ENCODE results near the gene RAD51C.
"Not testable (repeated sequence)": the region's sequence is repeated elsewhere in the genome, so short reads cannot be mapped to it uniquely, and the experiment has no call there.

The RAD51C gene

DNA sequence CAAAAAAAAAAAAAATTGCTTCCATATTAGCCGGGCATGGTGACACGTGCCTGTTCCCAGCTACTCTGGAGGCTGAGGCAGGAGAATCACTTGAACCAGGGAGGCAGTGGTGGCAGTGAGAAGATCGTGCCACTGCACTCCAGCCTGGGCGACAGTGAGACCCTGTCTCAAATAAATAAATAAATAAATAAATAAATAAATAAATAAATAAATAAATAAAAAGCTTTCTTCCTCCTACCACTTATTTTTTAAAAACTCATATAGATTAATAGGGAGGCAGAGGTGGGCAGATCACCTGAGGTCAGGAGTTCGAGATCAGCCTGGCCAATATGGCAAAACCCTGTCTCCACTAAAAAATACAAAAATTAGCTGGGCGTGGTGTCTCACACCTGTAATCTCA lies 7.9 kb upstream of the RAD51C start:
- not testable (repeated sequence) for DNase-seq

- DNase-seq = no peak
Measured at GRCh38 chr17:58686980-58687379, 5.4 kb upstream of the RAD51C start.

DNA sequence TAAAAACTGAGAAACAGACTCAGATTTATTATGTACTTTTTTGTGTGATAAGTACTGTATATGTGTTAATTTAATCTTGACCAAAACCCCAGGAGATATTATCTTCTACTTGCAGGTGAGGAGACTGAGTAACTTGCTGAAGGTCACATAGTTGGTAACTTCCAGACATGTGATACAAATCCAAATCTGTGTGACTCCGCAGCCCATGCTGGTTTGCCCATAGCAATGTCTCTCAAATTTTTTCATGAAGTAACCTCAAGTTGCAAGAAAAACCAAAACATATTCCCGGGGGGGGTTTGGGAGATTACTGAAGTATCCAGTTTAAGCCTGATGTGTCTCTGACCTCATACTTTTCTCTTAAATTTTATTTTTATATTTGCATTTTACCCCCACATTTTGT lies 3.9 kb upstream of the RAD51C start:
- DNase-seq = no peak

GRCh38 chr17:58690033-58690432 lies 2.4 kb upstream of the RAD51C start:
- not testable (repeated sequence) for DNase-seq

GRCh38 chr17:58691701-58692238 lies 632 bp upstream of the RAD51C start, which contains the start of gene TEX14:
Gene TEX14, minus strand, starts transcription at chr17:58692045. Its CDS starts 40,044 bp downstream, at chr17:58652001.
- DNase-seq = no peak

DNA sequence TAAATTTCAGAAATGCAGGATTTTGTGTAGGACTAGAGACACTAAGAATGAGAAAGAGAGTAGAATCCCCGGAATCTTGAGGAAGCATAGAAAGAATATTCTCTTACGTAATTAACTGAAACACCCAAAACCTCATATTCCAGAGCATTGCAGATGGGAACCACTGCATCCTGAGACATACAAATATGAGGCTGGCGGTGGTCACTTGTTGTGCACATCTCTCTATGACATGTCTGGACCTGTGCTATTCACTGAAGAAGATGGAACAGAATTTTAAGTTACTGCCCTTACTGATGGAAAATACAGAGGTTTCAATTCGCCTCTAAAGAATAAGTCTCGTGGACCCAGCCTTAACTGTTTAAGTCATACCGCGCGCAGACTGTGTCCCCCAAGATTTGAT lies 806 bp downstream of the RAD51C start:
- DNase-seq = no peak

- DNase-seq = no peak
Measured at GRCh38 chr17:58693751-58694150, 1.3 kb downstream of the RAD51C start.

GRCh38 chr17:58694302-58694701 lies 1.9 kb downstream of the RAD51C start:
- no peak for DNase-seq

- DNase-seq = no peak
Measured at GRCh38 chr17:58694826-58695225, 2.4 kb downstream of the RAD51C start.

DNA sequence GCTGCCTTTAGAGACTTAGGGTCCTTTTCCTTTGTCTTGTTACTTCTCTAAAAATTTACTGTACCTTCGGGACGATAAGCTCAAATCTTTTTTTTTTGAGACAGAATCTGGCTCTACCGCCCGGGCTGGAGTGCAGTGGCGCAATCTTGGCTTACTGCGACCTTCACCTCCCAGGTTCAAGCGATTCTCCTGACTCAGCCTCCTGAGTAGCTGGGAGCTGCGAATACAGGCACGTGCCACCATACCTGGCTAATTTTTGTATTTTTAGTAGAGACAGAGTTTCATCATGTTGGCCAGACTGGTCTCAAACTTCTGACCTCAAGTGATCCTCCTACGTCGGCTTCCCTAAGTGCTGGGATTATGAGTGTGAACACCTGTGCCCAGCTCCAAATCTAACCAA lies 7.4 kb downstream of the RAD51C start:
- no peak for DNase-seq

DNA sequence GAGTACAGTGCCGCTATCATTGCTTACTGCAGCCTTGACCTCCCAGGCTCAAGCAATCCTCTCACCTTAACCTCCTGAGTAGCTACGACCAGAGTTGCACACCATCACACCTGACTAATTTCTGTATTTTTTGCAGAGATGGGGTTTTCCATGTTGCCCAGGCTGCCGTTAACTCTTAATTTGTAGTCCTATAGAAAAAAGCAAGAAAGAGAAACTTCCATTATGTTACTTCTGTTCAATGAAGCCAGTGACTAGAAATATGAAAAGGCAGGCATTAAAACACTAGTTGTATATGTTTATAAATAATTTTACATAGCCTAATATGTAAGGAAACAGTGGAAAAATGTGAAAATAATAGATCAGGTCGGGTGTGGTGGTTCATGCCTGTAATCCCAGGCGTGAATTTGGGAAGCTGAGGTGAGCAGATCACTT lies 9.7 kb downstream of the RAD51C start:
- DNase-seq = no peak

- no peak for DNase-seq
Measured at GRCh38 chr17:58702708-58703107, 10.3 kb downstream of the RAD51C start.

GRCh38 chr17:58703137-58703915 lies 10.9 kb downstream of the RAD51C start:
- no peak for DNase-seq

DNA sequence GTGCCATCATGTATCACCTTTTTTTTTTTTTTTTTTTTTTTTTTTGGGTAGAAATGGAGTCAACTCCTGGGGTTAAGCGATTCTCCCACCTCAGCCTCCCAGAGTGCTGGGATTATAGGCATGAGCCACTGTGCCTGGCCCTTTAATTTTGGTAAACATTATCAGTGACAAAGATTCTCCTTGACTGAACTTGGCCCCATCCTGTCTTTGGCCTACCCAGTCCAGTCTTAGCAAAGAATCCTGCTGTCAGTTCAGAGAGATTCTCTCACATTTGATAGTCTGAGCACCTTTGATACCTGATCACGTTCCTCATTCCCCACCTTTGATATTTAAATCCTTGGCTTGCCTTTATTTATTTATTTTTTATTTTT lies 11.5 kb downstream of the RAD51C start:
- DNase-seq = no peak

GRCh38 chr17:58706351-58707140 lies 14.1 kb downstream of the RAD51C start:
- no peak for DNase-seq

- peak; percentile 62 for DNase-seq
Measured at GRCh38 chr17:58710948-58711552, 18.6 kb downstream of the RAD51C start.

- no peak for DNase-seq
Measured at GRCh38 chr17:58722274-58722673, 29.9 kb downstream of the RAD51C start.

DNA sequence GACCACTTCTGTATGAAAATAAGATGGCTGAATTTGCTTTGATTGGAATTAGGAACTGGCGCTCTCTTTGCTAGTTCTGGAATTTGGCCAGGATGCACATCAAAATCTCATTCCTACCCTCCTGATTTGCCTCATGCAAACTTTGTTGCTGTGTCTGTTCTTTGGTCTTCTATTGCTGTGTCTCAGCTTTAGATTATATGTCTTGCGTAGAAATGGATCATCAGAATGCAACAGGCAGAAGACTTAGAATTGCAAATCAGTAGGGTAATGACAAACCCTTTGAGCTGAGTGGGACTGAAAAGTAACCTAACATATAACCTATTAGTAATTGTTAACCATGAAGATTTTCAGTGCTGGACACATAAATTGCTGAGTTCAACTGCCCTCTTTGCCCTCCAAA lies 30.3 kb downstream of the RAD51C start:
- no peak for DNase-seq

DNA sequence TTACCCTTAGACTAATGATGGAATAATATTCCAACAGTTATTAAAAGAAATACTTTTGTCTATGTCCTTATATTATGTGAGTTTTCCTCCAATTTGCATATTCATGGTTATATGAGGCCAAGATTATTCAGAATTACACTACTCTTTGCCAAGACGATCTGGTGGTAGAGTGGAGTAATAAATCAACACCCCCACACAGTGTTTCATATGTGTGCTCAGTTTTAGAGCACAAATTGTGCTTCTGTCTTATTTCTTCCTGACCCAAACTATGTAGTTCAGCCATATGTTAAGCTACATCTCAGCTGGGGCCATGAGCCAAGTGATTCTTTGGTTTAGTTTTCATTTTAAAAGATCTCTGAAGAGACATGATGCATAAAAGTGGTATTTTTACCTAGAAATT lies 36.4 kb downstream of the RAD51C start:
- DNase-seq = no peak

DNA sequence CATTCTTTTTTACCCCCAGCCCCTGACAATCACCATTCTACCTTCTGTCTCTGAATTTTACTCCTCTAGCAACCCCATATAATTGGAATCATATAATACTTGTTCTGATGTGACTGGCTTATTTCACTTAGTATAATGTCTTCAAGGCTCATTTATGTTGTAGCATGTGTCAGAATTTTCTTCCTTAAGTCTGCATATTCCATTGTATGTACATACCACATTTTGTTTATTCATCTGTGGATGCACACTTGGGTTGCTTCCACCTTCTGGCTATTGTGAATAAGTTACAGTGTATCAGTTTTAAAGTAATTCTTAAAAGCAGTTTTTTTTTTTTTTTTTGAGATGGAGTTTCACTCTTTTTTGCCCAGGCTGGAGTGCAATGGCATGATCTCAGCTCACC lies 38.5 kb downstream of the RAD51C start:
- DNase-seq = no peak

- DNase-seq = no peak
Measured at GRCh38 chr17:58734040-58734439, 41.6 kb downstream of the RAD51C start.

DNA sequence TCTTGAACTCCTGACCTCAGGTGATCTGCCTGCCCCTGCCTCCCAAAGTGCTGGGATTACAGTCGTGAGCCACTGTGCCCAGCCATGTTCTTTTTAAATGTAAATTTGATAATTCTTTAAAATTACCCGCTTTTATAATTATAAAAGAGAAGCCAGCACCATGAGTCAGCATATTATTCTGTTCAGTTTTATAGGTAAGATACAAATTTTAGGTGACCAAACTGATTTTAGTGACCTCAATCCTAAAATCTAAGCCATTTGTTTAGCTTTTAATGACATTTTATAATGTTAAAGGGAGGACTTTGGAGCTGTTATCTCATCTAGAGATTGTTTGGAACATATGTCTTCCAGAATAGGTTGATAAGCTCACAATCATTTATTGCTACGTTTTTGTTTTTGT lies 42.4 kb downstream of the RAD51C start:
- DNase-seq = no peak

DNA sequence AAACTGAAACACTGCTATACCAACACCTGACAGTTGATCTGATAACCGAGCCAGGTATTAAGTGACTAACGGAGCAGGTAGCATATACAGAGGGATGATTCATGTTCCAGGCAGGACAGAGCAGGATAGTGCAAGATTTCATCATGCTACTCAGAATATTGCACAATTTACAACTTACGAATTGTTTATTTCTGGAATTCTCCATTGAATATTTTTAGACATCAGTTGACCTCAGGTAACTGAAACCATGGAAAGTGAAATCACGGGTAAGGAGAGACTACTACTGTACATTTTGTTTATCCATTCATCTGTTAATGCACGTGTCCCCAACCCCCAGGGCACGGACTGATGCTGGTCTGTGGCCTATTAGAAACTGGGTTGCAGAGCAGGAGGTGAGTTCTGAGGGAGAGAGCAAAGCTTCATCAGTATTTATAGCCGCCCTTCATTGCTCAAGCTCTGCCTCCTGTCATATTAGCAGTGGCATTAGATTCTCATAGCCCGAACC lies 48.8 kb downstream of the RAD51C start:
- no peak for DNase-seq
